ENCODE data around the gene YBEY.

YBEY gene

DNA sequence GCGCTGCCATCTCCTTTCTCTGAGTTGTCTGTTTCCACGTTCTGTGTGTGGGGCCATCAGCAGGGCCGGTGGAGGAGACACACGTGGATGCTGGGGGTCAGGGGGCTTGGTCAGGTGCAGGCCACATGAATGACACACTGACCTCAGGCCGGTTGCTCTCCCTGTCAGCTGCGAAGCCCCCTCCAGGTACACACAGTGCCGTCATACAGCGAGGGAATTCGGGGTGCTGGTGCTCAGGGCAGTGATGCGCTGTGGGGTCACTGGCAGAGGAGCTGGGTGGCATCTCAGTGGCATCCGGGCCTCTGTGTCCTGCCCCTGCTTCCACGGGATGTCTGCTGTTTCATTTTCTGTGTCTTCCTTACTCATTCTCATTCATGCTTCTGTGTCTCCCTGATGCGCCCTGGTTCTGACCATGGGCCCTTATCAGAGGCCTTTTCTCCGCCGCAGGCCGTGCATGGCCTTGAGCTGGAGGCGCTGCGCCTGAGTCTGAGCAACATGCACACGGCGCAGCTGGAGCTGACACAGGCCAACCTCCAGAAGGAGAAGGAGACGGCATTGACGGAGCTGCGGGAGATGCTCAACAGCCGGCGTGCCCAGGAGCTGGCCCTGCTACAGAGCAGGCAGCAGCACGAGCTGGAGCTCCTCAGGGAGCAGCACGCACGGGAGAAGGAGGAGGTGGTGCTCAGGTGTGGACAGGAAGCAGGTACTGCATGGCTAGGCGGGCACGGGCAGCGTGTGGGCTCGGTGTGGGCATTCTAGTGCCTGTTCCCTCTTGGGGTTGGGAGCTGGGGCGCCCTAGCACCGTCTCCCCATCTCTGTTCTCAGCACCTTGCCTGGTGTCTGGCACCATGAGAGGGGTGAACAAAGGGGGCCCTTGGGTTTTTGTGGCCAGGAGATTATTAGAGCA lies 60.4 kb downstream of the YBEY start:
- DNase-seq (ENCODE audit: low spot score), result no peak
- no peak overlapping the region for H3K27ac ChIP-seq
- H3K4me3 ChIP-seq, result no peak overlapping the region
- TF ChIP-seq, protein P1, sequence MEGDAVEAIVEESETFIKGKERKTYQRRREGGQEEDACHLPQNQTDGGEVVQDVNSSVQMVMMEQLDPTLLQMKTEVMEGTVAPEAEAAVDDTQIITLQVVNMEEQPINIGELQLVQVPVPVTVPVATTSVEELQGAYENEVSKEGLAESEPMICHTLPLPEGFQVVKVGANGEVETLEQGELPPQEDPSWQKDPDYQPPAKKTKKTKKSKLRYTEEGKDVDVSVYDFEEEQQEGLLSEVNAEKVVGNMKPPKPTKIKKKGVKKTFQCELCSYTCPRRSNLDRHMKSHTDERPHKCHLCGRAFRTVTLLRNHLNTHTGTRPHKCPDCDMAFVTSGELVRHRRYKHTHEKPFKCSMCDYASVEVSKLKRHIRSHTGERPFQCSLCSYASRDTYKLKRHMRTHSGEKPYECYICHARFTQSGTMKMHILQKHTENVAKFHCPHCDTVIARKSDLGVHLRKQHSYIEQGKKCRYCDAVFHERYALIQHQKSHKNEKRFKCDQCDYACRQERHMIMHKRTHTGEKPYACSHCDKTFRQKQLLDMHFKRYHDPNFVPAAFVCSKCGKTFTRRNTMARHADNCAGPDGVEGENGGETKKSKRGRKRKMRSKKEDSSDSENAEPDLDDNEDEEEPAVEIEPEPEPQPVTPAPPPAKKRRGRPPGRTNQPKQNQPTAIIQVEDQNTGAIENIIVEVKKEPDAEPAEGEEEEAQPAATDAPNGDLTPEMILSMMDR (IDR thresholded peaks at IDR 0.05), result no peak

DNA sequence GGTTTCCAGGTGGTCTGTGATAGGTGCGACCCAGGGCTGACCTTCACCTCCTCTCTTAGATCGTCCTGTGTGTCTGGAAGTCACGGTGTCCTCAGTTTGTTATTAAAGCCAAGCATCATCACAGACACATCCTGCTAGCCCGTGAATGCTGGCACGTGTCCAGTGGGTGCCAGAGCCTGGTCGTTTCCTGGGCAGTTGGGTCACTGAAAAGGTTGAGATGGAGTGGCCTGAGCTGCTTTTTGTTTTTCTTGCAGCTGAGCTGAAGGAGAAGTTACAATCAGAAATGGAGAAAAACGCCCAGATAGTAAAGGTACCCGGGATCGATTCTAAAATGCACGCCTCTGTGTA lies 61.0 kb downstream of the YBEY start:
- no peak for DNase-seq (ENCODE audit: low spot score)
- H3K4me3 ChIP-seq, result no peak overlapping the region
- H3K27ac ChIP-seq, result no peak overlapping the region
- TF ChIP-seq, protein P1 (IDR thresholded peaks at IDR 0.05), result no peak

Measured in coronary artery (tissue), 2 donors.